GM18858 (cell line): ENCODE data around the gene SLC35G2.
"Not testable (repeated sequence)": the region's sequence is repeated elsewhere in the genome, so short reads cannot be mapped to it uniquely, and the experiment has no call there.

Experiments used
- ATAC-seq: cut with Tn5 transposase; IDR thresholded peaks from one replicate; pipeline ENCODE4 v1.9.1; 2021; ENCODE audit not compliant: unreplicated experiment

The SLC35G2 gene

GRCh38 chr3:136885357-136886213, 66.7 kb downstream of the SLC35G2 start:
- ATAC-seq = no peak

DNA sequence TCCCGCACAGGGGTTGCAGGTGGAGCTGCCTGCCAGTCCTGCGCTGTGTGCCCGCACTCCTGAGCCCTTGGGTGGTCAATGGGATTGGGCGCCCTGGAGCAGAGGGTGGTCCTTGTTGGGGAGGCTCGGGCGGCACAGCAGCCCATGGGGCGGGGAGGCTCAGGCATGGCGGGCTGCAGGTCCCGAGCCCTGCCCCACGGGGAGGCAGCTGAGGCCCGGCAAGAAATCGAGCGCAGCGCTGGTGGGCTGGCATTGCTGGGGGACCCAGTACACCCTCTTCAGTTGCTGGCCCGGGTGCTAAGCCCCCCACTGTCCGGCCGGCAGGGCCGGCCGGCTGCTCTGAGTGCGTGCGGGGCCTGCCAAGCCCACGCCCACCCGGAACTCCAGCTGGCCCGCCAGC, 71.0 kb downstream of the SLC35G2 start:
- no peak for ATAC-seq

DNA sequence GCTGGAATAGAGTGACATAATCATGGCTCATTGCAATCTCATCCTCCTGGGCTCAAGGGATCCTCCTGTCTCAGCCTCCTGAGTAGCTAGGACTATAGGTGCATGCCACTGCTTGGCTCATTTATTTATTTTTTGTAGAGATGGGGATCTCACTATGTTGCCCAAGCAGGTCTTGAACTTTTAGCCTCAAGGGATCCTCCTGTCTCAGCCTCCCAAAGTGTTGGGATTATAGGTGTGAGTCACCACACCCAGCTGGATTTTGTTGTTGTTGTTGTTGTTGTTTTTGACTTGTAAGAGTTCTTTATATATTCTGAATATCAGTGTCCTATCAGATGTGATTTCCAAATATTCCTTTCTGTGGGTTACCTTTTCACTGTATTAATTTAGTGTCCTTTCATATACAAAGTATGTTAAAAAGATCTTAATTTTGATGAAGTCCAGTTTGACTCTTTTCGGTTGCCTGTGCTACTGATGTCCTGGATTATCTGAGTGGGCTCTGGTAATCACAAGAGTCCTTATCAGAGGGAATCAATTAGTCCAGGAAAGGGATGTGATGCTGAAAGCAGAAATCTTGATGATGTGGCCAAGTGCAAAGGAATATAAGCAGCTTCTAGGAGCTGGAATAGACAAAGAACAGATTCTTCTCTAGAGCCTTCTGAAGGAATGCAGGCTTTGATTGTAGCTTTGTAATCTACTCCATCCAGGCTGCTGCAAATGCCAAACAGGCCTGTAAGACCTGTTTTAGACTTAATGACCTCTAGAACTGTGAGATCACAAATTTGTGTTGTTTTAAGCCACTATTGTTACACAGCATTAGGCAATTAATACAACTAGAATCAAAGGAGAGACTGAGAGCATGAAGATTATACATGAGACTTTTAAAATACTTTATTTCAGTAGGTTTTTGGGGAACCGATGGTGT, 73.3 kb downstream of the SLC35G2 start:
- ATAC-seq = no peak

GRCh38 chr3:136893848-136894443, 75.0 kb downstream of the SLC35G2 start:
- no peak for ATAC-seq

DNA sequence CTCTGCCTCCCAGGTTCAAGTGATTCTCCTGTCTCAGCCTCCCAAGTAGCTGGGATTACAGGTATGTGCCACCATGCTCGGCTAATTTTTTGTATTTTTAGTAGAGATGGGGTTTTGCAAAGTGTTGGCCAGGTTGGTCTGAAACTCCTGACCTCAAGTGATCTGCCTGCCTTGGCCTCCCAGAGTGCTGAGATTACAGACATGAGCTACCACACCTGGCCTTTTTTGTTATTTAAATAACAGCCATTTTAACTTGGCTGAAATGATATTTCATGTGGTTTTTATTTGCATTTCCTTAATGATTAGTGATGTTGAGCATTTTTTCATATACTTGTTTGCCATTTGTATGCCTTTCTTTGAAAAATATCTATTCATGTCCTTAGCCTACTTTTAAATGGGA, 78.2 kb downstream of the SLC35G2 start:
- ATAC-seq = not testable (repeated sequence)

DNA sequence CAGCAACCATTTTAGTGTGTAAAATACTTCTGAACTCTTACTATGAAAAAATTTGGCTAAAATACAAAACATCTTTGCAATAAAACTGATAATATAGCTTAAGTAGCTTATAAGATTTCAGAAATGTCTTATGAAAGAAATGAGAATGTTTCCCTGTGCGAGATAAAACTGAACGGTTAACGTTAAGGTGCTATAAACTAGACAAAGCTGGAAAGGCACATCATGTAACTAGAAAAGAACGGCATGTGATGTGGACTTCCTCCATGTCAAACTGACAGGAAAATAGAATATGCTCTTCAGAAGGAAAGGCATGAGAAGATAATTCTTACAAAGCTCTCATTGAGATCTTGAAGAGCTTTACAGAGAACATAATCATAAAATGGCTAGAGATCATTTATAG, 79.6 kb downstream of the SLC35G2 start:
- no peak for ATAC-seq

- no peak for ATAC-seq
Measured at GRCh38 chr3:136898954-136899353, 80.0 kb downstream of the SLC35G2 start.

GRCh38 chr3:136899622-136900158, 80.8 kb downstream of the SLC35G2 start:
- ATAC-seq = no peak

DNA sequence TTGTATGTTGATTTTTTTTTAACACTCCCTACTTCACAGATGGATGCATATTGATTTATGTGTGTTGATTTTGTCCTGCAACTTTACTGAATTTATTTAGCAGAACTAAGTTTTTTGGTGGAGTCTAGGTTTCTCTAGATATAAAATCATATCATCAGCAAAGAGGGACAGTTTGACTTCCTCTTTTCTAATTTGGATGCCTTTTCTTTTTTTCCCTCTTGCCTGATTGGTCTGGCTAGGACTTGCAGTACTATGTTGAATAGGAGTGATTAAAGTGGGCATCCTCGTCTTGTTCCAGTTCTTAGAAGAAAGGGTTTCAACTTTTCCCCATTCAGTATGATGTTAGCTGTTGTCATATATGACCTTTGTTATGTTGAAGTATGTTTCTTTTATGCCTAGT, 81.8 kb downstream of the SLC35G2 start:
- not testable (repeated sequence) for ATAC-seq

- no peak for ATAC-seq
Measured at GRCh38 chr3:136901391-136901790, 82.5 kb downstream of the SLC35G2 start.

DNA sequence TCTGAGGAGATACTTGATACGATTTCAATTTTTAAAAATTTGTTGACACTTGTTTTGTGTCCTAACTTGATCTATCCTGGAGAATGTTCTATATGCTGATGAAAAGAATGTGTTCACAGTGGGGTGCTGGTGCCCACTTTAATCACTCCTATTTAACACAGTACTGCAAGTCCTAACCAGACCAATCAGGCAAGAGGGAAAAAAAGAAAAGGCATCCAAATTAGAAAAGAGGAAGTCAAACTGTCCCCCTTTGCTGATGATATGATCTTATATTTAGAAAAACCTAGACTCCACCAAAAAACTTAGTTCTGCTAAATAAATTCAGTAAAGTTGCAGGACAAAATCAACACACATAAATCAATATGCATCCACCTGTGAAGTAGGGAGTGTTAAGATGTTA, 83.6 kb downstream of the SLC35G2 start:
- ATAC-seq = not testable (repeated sequence)

DNA sequence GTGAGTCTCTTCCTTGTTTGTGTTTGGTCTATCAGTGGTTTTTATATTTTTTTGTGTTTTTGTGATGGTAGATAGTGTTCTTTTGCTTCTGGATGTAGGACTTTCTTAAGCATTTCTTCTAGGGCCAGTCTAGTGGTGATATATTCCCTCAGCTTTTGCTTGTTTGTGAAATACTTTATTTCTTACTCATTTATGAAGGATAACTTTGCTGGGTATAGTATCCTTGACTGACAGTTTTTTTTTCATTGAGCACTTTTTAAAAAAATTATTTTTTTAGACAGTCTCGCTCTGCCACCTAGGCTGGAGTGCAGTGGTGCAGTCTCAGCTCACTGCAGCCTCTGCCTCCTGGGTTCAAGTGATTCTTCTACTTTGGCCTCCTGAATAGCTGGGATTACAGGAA, 85.0 kb downstream of the SLC35G2 start:
- no peak for ATAC-seq

DNA sequence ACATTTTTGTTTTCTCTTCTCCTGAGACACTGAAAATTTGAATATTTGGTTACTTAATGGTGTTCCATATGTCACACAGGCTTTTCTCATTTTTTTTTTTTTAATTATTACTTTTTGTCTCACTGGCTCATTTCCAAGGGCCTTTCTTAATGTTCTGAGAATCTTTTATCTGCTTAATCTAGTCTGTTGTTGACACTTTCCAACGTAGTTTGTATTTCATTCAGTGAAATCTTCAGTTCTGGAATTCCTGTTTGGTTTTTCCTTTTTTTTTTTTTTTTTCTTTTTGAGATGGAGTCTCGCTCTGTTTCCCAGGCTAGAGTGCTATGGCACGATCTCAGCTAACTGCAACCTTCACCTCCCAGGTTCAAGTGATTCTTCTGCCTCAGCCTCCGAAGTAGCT, 85.8 kb downstream of the SLC35G2 start:
- no peak for ATAC-seq
